GM21381 (cell line): ENCODE results near the gene DTNBP1.

Experiments used
- ATAC-seq: cut with Tn5 transposase; IDR thresholded peaks from one replicate; pipeline ENCODE4 v1.9.1; 2021; ENCODE audit warnings: mild to moderate bottlenecking, moderate library complexity; ENCODE audit not compliant: unreplicated experiment

The DTNBP1 gene

GRCh38 chr6:15489261-15489962, 173.4 kb downstream of the DTNBP1 start:
- no peak for ATAC-seq

DNA sequence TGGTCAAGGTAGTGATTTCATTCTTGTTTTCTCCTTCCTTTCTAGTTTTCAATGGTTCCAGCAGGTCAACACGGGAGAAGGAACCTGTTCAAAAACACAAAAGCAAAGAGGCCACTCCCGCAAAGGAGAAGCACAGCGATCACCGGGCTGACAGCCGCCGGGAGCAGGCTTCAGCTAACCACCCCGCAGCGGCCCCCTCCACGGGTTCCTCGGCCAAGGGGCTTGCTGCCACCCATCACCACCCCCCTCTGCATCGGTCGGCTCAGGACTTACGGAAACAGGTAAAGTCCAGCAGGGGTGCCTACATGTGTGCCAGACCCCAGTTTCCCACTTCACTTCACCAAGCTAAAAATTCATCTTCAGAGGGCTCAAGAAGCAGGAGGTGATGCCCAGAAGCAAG, 175.6 kb downstream of the DTNBP1 start:
- ATAC-seq: no peak

DNA sequence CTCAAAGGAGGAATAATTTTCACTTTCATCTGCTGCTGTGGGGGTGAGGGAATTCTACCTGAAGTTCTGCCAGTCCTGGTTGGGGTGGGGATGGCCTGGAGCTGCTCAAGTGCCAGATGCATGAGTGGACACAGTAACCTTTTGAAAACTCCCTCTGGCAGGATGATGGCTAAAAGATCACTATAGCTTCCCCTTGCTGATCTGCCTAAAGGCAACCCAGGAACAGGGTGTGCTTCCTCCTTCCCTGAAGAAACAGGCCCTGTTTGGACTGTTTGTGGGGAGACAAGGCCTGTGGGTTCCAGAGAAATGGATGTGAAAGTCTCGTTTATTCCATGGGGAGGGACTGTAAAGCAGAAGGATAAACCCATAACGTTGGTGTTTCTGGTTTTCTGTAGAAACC, 176.9 kb downstream of the DTNBP1 start:
- no peak for ATAC-seq

GRCh38 chr6:15484821-15485220, 178.0 kb downstream of the DTNBP1 start:
- no peak for ATAC-seq

DNA sequence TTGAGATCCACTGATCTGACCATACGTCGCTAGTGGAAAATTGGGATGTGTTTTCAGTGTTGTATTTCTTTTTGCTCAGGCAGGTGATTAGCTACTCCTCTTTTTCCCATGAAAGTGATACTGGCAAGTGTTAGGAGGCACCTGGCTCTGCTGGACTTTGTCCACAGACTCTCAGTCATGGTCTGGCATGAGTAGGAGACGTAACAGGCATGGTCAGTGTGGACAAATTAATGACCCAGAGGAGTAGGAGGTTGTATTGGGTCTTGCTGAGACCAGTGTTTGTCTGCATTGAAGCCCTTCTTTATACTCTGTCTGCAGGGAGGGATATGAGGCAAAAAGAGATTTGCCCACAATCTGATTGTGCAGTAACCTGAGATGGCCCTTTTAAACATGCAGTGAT, 178.7 kb downstream of the DTNBP1 start:
- ATAC-seq: no peak

DNA sequence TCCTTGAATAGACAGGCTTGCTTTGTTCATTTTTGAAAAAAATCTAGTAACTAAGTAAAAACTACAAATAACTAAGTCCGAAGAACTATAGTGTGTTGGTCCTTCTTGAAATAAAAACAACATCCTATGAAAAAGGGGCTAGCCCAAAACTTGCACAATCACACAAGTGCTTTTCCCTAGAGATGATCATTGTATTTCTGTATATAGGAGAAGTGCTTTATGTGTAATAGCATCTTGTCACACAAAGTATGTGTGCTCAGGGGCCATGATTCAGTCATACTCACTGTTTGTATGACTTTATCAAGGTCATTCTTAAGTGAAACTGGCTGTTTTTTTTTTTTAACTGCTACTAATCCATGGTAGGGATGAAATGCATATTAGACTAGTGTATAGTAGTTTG, 179.8 kb downstream of the DTNBP1 start:
- no peak for ATAC-seq

GRCh38 chr6:15481390-15482291, 181.2 kb downstream of the DTNBP1 start:
- ATAC-seq: no peak

DNA sequence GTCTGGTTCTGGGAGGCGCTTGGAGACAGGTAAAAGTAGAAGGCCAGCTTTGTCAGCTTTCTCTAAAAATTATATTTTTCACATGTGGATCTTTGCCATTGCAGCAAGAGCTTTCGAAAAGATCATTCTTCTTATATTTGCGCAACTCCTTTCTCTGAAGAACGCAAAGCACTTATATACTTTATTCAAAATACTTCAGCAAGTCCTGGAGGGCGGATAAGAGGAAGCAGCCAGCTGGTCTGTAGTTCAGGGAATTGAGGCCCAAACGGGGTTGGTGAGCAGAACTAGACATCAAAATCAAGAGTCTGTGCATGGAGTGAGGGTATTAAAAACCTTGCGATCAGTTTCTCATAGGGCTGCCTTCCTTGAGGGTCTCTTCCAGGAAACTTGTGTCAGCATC, 182.3 kb downstream of the DTNBP1 start:
- no peak for ATAC-seq

- no peak for ATAC-seq
These were observed 183.1 kb downstream of the DTNBP1 start for GRCh38 chr6:15479761-15480160.

DNA sequence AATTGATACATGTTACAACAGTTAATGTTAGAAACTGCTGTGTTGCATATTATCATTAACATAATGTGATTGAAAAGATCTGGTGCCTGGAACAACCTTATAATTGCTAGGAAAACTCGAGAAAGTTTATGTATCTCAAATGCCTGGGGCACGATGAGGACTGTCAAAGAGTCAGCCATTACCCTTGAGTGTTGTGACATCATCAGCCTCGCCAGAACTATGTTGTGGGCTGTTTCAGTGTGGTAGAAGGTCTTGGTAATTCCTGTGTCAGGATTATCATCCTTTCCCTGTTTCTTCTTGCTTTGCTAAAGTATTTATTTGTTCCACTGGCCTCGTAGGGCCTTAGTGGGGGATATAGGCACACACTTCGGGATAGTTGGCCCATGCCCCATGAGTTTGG, 185.1 kb downstream of the DTNBP1 start:
- no peak for ATAC-seq

DNA sequence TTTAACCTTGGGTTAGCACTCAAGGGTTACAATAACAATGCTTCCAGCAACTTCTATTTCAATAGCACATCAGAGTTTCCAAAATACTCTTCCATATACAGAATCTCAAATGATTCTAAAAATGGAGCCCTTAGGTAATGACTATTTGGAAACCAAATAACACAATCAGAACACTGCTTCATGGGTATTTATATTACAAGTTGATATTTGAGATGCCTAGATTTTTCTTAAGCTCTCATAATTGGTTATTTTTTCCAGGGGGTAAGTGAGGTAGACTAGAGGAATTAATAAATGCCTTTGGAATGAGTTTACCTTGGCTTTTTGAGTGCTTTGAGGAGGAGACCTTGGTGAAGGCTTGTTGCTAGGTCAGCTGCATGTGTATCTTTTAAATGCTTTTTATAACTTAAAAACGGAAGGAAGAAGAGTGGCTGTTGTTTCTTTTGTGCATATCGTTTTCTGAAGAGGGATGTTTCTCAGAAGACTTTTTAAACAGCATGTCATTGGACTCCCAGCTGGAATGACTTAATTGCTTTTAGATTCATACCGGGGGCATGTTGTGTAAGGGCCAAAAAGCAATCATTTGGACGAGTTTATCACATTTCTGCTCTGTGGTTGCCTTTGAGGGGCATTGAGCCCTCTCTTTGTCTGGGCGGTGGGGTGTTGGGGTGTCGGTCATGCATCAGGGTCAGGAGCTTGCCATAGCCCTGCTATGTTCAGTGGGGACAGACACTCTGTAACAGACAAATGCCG, 186.0 kb downstream of the DTNBP1 start:
- no peak for ATAC-seq

DNA sequence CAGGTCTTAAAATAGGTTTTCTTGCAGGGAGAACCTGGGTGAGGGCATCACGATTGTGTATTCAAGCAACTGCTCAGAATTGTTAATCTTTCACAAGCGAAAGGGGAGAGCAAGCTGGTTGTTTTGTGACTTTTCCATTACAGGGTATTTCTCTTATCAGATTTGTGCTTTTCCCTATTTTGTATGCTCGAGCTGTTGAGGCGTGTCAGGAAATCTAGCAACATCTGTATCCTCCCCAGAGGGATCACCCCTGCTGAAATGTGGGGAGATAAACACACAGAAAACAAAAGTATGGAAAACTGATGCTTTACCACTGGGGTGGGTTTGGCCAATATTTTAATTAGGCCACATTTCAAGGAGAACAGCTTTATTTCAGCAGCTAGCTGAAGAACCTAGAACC, 187.0 kb downstream of the DTNBP1 start:
- ATAC-seq: no peak

DNA sequence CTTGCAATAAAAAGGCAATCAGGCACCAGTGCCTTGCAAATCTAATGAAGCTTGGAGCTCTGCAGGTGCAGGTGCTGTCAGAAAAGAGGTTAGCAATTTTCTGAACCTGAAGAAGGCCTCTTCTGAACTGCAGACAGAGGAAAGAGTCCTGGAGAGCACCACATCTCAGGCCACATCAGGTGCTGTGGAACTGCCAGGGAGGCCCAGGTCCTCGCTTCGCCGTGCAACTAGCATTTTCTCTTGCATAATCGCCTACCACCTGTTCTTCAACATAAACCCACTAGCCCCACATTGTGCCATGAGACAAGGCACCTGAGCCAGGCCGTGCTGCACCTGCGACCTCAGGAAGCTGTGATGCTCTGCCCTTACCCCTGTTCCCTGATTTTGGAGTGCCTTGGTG, 187.6 kb downstream of the DTNBP1 start:
- no peak for ATAC-seq

GRCh38 chr6:15474196-15474595, 188.6 kb downstream of the DTNBP1 start:
- ATAC-seq: no peak

DNA sequence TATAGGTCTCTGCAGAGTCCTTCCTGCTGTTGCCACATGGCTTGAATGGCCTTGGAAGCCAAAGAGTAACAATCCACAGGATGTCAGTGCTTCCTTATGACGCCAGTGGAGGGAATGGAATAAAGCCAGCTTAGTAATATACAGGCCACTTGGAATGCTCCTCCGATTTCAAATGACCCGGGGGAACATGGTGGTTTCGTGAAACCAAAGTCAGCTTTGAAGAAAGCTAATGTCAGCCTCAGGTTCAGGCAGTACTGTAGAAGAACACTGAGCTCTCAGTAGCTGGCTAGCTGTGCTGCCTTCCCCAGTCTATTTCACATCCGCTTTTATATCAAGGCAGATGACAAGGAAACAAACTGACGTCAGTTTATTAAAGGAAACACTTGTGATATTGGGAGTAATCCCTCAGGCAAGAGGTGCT, 189.1 kb downstream of the DTNBP1 start:
- ATAC-seq: no peak

DNA sequence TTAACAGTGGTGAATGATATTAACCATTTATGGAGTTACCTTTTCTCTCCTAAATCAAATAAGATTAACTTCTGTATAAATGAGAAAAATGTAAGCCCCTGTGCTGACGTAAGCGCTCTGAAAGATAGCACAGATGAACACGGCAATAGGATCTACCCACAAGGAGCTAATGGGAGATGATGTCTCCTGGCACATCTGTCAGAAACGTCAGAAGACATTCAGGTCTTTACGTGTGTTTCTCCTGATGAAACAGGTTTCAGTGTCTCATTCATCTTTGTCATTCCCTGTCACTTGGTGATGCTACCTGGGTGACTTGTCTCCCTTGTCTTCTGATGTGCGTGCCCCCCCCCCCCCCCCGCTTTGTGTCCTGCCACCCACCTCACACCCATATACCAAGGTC, 189.7 kb downstream of the DTNBP1 start:
- ATAC-seq: no peak
